GM19438 (cell line): ENCODE measurements around the gene BBS1.

ENCODE experiments used
- ATAC-seq: cut with Tn5 transposase; IDR thresholded peaks from one replicate; pipeline ENCODE4 v1.9.1; 2021; ENCODE audit warnings: low read depth; ENCODE audit not compliant: unreplicated experiment

Gene BBS1

DNA sequence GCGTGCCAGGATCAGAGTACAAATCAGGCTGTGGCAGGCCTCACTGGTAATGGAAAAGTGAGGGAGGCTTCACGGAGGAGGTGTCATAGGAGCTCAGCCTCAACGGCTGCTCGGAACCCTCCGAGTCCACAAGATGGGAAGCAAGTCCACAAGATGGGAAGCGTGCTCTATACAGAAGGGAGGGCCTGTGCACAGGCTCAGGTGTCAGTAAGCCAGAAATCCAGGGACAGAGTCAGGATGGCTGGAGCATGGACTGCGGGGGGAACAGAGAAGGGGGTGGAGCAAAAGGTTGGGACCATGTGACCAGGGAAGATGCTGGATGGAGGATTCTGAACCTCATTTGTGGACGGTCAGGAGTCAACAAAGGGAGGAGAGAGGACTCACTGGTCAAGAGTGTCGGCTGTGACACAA, 33.6 kb upstream of the BBS1 start:
- no peak for ATAC-seq

DNA sequence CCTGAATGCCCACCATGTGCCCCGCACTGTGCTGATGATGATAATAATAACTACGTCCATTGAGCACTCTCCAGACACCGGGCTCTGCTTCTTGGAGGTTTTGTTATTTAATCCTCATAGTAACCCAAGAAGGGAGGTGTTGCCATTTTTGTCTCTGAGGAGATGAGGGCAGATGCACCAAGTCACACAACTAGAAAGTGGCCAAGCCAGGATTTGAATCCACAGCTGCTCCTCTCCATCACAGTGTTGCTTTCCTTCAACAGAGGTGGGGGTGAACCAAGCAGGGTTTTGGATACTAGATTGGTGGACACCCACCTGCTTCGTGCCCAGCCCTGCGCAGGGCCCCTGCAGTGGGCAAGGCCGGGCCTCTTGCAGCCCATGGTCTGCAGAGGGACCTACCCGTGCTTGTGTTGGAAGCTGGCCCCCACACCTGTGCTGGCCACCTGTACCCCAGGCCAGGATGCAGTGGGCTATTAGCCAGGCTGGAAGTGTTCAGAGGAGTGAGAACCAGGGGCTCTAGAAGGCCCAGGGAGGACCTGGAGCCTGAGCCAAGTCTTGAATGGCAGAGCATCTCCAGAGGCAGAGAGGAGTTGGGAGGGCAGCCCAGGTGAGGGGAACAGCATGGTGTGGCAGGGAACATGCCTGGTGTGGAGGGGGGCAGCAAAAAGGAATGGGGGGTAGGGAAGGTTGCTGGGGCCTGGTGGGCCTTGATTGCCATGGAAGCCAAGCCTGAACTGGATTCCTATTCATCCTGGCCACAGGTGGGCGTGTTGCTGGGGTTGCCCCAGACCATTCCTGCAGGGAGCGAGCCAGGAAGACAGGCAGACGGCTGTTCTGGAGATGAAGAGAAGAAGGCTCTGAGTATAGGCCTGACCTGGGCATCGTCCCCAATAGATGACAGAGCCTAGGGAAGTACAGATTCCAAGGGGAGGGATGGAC, 32.9 kb upstream of the BBS1 start:
- ATAC-seq: no peak

DNA sequence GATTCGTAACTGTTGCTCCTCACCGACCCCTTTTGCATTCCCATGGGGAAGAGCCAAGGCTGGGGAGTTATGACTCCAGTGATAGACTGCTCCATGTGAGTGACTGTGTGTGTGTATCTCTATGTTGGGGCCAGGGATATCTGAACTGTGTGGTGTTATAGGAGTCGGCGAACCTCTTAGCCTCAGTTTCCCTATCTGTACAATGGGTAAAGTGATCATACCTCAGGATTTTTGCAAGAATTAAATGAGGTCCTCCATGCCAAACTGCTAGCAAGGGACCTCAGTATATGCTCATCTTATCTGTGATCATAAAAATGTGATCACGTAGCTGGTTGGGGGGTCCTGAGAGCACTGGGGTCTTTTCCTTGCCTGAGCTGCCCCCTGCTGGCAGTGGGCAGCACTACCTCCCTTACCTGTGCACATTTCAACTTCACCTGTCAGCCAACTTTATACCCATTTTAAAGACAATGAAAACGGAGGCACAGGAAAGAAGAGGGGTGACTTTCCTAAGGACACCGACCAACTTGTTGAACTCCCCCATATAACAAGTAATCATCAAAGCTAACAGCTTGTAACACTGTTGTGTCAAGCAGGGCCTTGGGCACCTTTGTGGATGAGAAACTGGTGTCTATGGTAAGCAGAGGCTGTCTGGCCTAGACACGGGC, 31.6 kb upstream of the BBS1 start:
- no peak for ATAC-seq

DNA sequence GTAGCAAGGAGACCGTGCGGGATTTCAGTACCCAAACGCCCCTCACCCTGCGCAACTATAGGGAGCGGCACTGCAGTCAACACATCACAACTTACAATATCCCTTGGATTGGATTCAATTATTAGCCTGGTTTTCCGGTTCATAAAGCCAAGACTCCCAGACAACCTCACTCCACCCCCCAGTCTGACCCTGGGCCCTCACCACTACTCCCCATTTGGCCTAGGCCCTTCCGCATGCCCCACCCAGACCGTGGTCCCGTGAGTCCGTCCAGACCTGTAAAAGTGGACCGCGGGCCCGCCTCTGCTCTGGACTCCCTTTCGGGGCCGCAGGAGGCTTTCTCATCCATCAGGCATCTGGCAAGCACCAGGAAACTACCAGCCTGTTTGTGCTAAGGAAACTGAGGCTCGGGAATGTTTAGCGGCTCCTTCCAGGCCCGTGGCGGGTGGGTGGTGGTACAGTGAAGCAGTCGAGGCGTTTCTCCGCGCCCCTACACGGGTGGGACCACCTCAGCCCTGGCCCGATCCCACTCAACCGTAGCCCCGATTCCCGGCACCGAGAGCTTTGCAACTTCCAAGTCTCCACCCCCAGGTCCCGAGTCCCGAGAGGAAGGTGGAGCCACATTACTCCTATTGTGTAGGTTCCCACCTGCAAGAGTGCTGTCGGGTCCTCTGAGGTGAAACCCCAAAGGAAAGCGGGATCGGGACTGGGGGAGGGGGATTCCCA, 30.9 kb upstream of the BBS1 start:
- no peak for ATAC-seq

DNA sequence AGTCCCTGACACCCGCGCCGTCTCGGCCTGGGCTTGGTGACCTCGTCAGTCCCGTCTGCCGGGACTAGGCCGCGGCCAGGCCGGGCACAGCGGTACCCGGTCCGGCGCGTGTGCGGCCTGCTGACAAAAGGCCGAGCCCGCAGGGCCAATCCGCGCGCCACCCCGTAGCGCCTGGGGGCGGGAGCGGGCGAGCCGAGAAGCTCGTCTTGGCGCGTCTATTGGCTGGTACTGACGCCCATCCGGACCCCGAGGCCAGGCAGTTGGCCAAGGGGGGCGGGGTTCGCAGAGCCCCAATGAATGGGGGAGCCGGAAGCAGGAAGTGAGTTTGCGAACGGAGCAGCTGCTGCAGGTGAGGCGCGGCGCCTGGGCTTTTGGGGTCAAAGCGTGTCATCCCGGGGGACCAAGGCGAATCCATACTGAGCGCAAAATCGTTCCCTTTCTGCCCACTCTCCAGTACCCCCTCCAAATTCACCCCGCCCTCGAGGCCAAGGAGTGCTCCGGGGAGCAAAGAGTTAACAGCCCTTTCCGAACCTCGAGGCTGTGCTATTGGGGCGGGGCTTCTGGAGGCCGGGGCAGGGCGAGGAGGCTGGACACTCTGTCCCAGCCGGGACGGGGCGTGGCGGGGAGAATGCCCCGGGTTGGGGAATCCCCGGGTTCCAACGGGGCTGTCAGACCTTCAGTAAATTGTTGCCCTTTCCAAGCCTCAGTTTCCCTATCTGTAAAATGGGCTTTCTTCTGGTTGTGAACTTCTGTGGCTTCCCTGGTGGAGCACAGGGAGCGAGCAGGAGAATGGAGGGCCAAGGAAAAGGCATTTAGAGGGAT, 30.1 kb upstream of the BBS1 start, which contains the start of gene DPP3:
TSS of gene DPP3 (plus strand) at position 318 of the 822 bp plus-strand sequence. CDS start 1,767 bp downstream, outside the sequence.
- peak; percentile 80 for ATAC-seq

DNA sequence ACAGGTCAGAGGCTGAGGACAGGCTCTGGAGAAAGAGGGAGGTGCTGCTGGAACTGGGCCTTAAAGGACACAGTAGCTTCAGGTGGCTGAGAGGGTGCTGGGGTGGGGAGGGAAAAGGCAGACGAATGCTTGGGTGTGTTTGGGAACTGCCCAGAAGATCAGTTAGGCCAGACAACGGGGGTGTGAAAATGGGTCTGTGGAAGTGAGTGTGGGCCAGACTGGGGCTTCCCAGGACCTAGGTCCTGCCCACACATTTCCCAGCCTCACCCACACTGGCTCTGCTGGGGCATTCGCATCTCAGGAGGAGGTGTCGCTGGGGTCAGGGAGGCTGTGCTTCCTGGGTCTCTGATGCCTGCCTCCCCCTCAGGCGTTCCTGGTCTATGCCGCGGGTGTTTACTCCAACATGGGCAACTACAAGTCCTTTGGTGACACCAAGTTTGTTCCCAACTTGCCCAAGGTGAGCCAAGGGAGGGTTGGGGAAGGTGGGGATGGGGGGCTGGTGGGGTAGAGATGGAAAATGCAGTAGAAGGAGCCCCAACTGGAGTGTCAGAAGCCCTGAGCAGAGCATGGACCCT, 25.5 kb upstream of the BBS1 start:
- ATAC-seq: no peak

DNA sequence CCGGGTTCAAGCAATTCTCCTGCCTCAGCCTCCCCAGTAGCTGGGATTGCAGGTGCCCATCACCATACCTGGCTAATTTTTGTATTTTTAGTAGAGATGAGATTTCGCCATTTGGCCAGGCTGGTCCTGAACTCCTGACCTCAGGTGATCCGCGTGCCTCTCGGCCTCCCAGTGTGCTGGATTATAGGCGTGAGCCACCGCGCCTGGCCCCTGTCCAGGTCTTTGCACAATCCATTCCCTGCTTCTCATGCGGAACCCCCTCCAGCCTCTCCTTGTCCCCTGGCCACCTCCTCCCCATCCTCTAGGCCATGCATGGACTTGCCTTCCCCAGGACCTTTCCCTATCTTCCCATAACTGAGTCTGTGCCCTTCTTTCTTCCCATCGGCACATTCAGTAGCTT, 21.5 kb upstream of the BBS1 start:
- no peak for ATAC-seq

DNA sequence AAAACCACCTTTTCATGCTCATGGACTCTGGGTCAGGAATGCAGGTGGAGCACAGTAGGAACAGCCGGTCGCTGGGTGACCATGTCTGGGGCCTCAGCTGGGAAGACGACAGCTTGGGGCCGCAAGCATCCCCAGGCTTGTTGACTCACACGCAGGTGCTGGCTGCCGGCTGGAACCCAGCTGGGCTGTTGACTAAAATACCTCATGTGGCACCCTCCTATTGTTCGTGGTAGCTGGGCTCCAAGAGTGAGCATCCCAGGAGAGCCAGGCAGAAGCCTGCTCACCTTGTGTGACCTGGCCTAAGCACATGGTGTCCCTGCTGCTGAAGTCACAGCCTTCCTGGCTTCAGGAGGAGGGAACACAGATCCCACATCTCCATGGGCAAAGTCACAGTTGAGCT, 20.8 kb upstream of the BBS1 start:
- no peak for ATAC-seq

DNA sequence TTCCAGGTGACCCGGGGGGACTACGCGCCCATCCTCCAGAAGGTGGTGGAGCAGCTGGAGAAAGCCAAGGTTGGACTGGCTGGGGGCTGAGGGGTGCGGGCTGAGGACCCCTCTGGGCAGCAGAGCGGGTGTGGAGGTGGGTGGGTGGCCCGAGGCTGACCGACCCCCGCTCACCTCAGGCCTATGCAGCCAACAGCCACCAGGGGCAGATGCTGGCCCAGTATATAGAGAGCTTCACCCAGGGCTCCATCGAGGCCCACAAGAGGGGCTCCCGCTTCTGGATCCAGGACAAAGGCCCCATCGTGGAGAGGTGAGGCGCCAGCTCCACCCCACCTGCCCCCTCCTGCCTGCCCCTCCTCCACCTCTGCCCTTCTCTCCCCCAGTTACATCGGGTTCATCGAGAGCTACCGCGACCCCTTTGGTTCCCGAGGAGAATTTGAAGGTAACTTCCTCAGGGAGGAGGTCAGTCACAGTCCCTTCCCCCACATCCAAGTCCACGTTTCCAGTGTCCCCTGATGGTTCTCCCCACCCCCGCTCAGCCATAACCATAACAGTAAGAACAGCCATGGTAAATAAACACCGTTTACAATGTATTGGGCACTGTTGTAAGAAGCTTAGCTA, 19.0 kb upstream of the BBS1 start:
- ATAC-seq: no peak

DNA sequence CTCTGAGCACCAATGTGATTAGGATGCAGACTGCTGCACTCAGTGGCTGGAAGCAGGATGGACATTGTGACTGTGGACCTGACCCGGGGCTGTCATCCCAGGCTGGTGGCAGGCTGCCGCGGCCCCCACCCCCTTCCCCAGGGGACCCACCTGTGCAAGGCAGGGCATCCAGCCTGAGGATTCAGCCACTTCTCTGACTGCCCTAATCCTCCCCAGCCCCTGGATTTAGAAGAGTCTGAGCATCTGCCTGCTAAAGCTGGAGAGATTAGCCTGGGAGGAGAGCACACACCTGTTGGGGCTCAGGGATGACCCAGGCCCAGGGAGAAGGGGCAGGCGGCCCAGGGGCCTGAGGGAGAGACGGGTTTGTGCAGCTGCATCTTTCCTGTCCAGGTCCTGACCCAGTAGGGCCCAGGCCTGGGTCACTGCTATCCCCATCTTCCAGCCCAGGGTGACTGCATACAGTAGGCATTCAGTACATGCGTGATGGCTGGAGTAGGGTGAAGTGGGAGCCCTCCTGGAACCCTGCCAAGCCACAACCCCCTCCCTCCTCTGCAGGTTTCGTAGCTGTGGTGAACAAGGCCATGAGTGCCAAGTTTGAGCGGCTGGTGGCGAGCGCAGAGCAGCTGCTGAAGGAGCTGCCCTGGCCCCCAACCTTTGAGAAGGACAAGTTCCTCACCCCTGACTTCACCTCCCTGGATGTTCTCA, 18.1 kb upstream of the BBS1 start:
- ATAC-seq: no peak

DNA sequence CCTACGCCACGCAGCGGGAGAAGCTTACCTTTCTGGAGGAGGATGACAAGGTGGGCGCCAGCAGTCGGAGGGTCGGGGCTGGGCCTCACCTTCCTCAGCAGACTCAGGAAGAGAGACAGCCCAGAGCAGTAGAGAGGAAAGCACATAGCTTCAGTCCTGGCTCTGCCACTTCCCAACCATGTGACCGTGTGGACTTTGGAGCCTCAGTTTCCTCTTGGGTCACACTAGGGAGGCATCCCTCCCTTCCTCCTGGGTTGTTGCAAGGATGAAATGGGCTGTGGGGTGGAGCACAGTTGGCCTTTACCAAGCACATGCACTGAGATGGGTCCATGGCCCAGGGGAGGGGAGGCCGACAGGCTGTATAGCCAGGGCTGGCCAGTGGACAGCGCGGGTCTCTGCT, 17.3 kb upstream of the BBS1 start:
- ATAC-seq: no peak

DNA sequence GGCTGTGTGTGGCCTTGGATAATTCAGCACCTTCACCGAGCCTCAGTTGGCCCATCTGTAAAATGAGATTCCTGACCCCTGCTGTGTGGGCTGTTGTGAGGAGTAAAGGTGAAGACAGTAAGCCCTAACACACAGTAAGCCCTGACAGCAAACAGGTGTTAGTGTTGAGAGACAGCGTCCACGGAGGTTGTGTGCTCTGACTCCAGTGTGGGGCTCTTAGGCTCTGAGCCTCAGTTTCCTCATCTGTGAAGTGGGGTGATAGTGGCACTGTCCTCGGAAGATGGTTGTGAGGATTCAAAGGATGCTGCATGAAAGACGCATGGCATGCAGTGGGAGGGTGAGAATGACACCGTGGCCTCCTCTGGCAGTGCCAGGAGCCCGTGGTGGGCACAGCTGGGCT, 16.0 kb upstream of the BBS1 start:
- ATAC-seq: no peak

DNA sequence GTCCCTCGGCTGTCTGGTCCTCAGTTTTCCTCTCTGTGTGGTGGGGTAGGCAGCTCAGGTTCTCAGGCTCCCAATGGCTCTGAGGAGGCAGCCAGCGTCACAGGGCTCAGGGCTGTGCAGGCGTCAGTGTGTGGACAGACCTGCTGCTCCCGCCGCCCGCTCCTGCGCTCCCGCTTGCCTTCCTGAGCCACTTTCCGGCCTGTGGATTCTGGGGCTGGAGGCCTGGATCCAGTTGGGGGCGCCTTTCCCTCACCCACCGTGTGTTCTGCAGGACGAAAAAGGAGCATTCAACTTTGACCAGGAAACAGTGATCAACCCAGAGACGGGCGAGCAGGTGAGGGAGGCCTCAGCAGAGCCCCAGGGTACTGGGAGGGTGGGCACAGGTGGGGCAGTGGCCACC, 15.5 kb upstream of the BBS1 start:
- no peak for ATAC-seq

DNA sequence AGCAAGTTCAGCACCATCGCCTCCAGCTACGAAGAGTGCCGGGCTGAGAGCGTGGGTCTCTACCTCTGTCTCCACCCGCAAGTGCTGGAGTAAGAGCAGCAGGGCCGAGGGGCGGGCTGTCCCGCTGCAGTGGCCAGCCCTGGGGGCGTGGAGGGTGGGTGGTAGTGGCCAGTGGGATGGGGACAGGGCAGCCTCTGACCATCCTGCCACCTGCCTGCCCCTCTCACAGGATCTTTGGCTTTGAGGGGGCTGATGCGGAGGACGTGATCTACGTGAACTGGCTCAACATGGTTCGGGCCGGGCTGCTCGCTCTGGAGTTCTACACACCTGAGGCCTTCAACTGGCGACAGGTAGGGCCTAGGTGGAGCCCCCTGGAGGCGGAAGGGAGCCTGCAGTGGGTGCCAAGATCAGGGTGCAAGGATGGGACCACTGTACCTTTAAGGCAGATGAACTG, 15.0 kb upstream of the BBS1 start:
- ATAC-seq: no peak

DNA sequence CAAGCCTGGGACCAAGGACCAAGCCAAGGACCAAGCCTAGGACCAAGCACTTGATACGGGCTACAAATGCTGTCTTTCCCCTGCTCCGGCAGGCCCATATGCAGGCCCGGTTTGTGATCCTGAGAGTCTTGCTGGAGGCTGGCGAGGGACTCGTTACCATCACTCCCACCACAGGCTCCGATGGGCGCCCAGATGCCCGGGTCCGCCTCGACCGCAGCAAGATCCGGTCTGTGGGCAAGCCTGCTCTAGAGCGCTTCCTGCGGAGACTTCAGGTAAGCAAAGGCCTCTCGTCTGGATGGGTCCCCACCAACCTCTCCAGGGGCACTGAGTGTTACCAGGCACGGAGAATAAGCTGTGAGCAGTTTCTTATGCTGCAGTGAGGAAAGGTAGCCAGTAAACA, 13.2 kb upstream of the BBS1 start:
- no peak for ATAC-seq

DNA sequence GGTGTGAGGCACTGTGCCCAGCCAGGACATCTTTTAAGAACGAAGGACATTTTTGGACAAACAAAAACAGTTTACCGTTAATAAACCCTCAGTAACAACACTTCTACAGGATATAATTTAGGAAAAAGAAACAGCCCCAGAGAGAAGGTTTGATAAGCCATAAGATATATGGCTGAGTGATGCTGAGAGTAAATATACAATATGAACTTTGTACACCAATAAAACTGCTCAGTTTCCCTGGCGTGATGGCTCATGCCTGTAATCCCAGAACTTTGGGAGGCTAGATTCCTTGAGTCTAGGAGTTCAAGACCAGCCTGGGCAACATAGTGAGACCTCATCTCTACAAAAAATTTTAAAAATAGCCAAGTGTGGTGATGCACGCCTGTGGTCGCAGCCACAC, 11.9 kb upstream of the BBS1 start:
- ATAC-seq: no peak

DNA sequence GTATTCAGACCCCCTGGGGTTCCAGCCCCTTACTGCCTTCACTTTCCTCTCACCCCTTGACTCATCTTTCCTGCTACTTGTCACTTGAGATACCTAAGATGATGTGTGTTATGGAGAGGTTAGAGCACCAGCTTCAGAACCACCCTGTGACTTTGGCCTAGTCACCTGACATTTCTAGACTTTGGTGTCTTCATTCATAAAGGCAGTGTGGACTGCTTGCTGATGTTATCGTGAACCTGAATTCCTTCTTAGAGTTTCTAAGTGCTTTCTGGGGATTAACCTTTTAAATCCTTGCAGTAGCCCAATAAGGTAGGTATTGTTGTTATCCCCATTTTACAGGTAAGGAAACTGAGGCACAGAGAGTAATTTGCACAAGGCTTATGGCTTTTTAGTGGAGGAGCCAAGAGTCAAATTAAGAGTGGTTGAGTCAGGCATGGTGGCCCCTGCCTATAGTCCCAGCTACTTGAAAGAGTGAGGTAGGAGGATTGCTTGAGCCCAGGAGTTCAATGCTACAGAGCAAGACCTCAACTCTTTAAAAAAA, 5.1 kb upstream of the BBS1 start:
- ATAC-seq: no peak

DNA sequence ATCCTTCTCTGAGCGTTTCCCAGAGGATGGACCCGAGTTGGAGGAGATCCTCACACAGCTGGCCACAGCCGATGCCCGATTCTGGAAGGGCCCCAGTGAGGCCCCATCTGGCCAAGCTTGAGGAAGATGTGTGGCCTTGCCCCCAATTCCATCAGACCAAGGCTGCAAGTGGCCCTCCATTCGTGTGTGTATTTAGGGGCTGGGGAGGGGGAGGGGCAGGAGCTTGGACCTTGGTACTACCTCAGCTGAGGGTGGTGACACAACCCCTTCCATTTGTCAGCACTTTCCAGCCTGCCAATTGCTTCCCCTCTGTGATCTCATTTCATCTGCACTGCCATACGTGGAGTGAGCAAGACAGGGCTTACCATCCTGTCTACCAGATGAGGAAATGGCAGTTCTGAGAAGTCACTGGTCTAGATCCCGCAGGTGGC, 1.3 kb upstream of the BBS1 start:
- ATAC-seq: no peak

DNA sequence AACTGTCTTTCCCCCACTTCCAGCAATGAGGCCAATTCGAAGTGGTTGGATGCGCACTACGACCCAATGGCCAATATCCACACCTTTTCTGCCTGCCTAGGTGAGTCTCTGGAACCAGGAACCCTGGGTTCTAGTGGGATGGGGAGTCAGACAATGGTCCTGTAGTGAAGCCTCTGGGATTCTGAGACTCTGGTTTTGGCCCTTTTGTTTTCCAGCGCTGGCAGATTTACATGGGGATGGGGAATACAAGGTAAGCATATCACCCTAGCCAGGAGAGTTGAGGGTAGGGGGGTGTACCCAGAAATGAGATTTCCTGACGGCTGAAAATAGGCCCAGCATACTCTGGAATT, 530 bp downstream of the BBS1 start:
- no peak for ATAC-seq
